Measurements from ENCODE around the gene OSBP2.
"Not testable (repeated sequence)": the region's sequence is repeated elsewhere in the genome, so short reads cannot be mapped to it uniquely, and the experiment has no call there.

Gene OSBP2

DNA sequence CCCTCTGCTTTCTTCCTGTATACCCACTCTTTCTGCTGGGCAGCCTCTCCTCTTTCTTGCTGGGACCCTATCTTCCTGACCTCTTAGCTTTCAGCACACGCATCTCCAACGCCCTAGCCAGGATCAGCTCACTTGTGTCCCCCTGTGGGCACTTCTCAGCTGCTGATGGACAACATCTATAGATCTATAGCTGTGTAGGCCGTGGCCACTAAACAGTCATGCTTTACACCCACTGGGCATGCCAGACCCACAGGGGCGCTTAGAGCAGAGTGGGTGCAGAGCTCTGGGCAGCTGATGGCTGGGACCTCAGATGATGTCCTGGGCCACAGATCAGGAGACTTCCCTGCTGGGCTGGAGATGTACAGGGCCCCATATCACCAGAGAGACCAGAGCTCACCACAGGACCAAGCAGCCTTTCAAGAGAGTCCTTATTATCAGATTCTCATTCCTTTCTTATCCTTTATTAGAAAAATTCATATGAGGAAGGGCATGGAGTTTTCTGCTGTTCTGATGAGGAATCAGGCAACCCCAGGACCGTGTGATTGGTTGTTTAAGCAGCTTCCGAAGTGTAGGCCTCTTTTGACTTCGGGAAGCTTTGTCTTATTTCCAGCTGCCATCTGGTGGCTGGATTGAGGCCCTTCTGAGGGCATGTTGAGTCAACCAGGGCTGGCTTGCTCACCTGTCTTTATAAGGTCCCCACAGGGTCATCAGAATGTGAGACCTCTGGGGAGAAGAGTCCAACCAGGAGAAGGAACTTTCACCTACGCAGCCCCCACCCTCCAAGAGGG, 60.5 kb downstream of the OSBP2 start:
- H3K27me3 ChIP-seq (ENCODE audit: control insufficient read depth, insufficient read depth, low read length, poor library complexity, severe bottlenecking), result no peaks in the 10 kb centered on the region
- H3K9me3 ChIP-seq (ENCODE audit: control insufficient read depth, low read length), result no peaks in the 10 kb centered on the region
- H3K36me3 ChIP-seq (ENCODE audit: control insufficient read depth, insufficient read depth, low read length), result no peaks in the 10 kb centered on the region
- 54 to 63% methylated on average over 8 of the region's 8 CpGs for WGBS, 2 experiments
- no peaks in the 10 kb centered on the region for H3K4me1 ChIP-seq (ENCODE audit: control insufficient read depth, insufficient read depth, low read length)
- H3K27ac ChIP-seq (ENCODE audit: insufficient read depth, low read depth, low read length, poor library complexity, severe bottlenecking), result no peak overlapping the region
- H3K4me3 ChIP-seq (ENCODE audit: insufficient read depth, low read depth, low read length), result no peak overlapping the region

DNA sequence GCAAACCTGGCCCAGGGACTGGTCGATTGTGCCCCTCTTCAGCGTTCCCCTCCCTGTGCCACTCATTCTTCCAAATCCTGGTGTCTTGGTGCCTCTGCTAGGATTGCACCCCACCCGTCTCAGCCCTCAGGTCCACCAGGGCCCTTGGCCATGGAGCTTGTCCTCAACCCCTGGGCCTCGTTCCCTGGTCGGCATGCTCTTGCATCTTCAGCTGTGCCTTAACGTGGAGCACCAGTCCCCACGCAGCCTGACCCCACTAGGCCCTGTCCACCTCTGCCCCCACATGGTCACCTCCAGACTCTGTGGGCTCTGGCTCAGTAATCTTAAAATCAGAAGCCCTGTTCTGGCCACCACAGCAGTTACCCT, 61.1 kb downstream of the OSBP2 start:
- Histone ChIP-seq H3K27me3 (ENCODE audit: control insufficient read depth, insufficient read depth, low read length, poor library complexity, severe bottlenecking) (no peaks in the 10 kb centered on the region), H3K4me1 (ENCODE audit: control insufficient read depth, insufficient read depth, low read length) (no peaks in the 10 kb centered on the region), H3K4me3 (ENCODE audit: insufficient read depth, low read depth, low read length) (no peak overlapping the region), H3K27ac (ENCODE audit: insufficient read depth, low read depth, low read length, poor library complexity, severe bottlenecking) (no peak overlapping the region), H3K36me3 (ENCODE audit: control insufficient read depth, insufficient read depth, low read length) (no peaks in the 10 kb centered on the region), H3K9me3 (ENCODE audit: control insufficient read depth, low read length) (no peaks in the 10 kb centered on the region)
- WGBS, 2 experiments, result 87 to 90% methylated on average over 7 of the region's 7 CpGs

DNA sequence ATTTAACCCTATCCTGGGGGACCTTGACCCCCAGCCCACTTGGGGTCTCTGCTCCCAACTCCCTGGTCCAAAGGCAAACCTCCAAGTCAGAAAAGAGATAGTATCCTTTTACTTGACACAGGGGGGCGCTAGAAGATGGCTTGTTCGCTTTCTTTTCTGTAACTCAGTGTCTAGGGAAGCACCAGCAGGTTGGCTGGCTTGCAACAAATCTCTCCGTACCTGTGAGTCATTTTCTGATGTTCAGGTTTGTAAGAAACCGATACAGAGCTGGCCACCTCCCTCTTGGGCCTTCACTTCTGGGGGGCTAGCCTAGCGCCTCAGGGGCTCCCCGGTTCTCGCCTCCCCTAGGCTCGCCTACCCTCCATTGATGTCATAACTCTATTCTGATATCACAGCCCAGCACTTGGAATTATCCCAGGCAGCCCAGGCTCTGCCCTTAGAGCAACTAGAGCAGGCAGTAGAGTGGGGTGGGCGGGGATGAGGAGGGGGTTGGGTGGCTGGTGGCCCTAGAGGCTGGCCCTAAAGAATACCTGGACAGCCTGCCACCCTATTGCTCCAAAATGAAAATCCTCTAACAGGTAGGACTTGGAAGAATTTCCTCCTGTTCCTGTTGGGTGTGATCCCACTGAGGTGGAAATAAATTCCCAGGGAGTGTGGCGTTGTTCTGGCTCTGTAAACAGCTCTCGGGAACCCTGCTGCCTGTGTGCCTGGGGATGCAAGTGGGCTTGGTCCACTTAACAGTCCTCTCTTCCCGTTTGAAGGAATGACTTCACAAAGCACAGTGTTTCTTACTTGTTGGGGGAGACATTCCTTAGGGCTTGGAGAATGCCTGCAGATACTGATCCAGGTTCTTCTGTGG, 69.4 kb downstream of the OSBP2 start:
- H3K27me3 ChIP-seq (ENCODE audit: control insufficient read depth, insufficient read depth, low read length, poor library complexity, severe bottlenecking), result no peaks in the 10 kb centered on the region
- H3K27ac ChIP-seq (ENCODE audit: insufficient read depth, low read depth, low read length, poor library complexity, severe bottlenecking), result no peak overlapping the region
- no peaks in the 10 kb centered on the region for H3K9me3 ChIP-seq (ENCODE audit: control insufficient read depth, low read length)
- H3K4me1 ChIP-seq (ENCODE audit: control insufficient read depth, insufficient read depth, low read length), result no peaks in the 10 kb centered on the region
- 53 to 54% methylated on average over 12 of the region's 12 CpGs for WGBS, 2 experiments
- no peak overlapping the region for H3K4me3 ChIP-seq (ENCODE audit: insufficient read depth, low read depth, low read length)
- no peaks in the 10 kb centered on the region for H3K36me3 ChIP-seq (ENCODE audit: control insufficient read depth, insufficient read depth, low read length)

DNA sequence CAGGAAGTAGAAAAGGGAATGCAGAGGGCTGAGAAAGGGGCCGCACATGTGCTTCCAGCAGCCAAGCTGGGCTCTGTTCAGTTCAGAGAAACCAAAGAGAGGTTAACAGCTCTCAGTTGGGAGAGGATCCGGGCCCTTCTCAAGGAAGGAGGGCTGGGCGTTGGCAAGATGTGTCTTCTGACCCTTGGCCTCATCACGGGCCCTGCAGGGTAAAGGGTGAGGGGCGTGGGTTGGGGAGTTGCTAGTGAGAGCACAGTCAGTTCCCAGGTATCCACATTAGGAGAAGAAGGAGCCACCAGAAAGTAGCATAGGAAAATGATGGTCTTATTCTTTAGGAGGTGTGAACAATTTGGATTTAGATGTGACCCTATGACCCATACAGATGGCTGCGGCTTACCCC, 73.0 kb downstream of the OSBP2 start:
- WGBS, 2 experiments, result 87 to 90% methylated on average over 6 of the region's 6 CpGs
- Histone ChIP-seq H3K4me1 (ENCODE audit: control insufficient read depth, insufficient read depth, low read length) (no peaks in the 10 kb centered on the region), H3K4me3 (ENCODE audit: insufficient read depth, low read depth, low read length) (no peak overlapping the region), H3K27me3 (ENCODE audit: control insufficient read depth, insufficient read depth, low read length, poor library complexity, severe bottlenecking) (no peaks in the 10 kb centered on the region), H3K27ac (ENCODE audit: insufficient read depth, low read depth, low read length, poor library complexity, severe bottlenecking) (no peak overlapping the region), H3K9me3 (ENCODE audit: control insufficient read depth, low read length) (no peaks in the 10 kb centered on the region), H3K36me3 (ENCODE audit: control insufficient read depth, insufficient read depth, low read length) (no peaks in the 10 kb centered on the region)

DNA sequence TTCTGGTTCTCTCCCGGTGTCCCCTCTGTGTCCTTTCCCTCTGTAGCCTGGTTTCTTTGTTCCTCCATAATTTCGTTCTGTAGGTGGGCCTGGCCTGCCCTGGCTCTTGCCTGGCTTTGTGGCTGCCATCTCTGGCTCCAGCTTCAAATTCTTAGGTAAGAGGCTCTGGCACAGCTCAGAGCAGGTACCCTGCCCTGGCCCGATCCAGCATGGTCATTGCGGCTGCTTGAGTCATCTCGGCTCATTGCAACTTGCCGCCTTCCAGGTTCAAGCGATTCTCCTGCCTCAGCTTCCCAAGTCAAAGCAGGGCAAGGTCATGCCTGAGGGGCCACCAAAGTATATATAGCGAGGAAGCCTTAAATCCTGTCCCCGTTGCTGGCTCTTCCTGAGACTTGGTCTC, 76.0 kb downstream of the OSBP2 start:
- Histone ChIP-seq H3K27me3 (ENCODE audit: control insufficient read depth, insufficient read depth, low read length, poor library complexity, severe bottlenecking) (no peaks in the 10 kb centered on the region), H3K9me3 (ENCODE audit: control insufficient read depth, low read length) (no peaks in the 10 kb centered on the region), H3K4me3 (ENCODE audit: insufficient read depth, low read depth, low read length) (no peak overlapping the region), H3K36me3 (ENCODE audit: control insufficient read depth, insufficient read depth, low read length) (no peaks in the 10 kb centered on the region), H3K4me1 (ENCODE audit: control insufficient read depth, insufficient read depth, low read length) (no peaks in the 10 kb centered on the region), H3K27ac (ENCODE audit: insufficient read depth, low read depth, low read length, poor library complexity, severe bottlenecking) (no peak overlapping the region)
- 94% methylated on average over 9 of the region's 9 CpGs for WGBS, 2 experiments

- Histone ChIP-seq H3K27ac (ENCODE audit: insufficient read depth, low read depth, low read length, poor library complexity, severe bottlenecking) (no peak overlapping the region), H3K27me3 (ENCODE audit: control insufficient read depth, insufficient read depth, low read length, poor library complexity, severe bottlenecking) (no peaks in the 10 kb centered on the region), H3K4me1 (ENCODE audit: control insufficient read depth, insufficient read depth, low read length) (no peaks in the 10 kb centered on the region), H3K4me3 (ENCODE audit: insufficient read depth, low read depth, low read length) (no peak overlapping the region), H3K36me3 (ENCODE audit: control insufficient read depth, insufficient read depth, low read length) (no peaks in the 10 kb centered on the region), H3K9me3 (ENCODE audit: control insufficient read depth, low read length) (no peaks in the 10 kb centered on the region)
- WGBS, 2 experiments, result 90 to 91% methylated on average over 5 of the region's 5 CpGs
Observed at GRCh38 chr22:30773919-30774318, 79.2 kb downstream of the OSBP2 start.

DNA sequence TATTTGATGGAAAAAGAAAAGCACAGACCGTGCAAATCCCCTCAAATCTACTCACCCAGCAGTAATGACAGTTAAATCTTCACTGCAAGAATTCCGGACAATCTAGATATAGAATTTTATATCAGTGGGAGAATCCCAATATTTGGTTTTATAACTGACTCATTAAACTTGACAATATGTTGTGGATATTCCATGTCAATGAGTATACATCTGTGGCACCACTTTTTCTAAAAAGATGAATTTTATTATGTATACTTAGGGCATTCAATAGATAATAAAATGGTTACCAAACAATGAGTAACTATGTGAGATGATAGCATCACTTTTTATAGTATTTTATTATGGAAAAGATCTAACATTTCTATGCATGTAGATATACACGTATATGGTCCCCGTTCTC, 79.9 kb downstream of the OSBP2 start:
- no peaks in the 10 kb centered on the region for H3K27me3 ChIP-seq (ENCODE audit: control insufficient read depth, insufficient read depth, low read length, poor library complexity, severe bottlenecking)
- 96% methylated on average over 4 of the region's 4 CpGs; no CpG with 5 or more reads in 1 of the 2 experiments for WGBS, 2 experiments

DNA sequence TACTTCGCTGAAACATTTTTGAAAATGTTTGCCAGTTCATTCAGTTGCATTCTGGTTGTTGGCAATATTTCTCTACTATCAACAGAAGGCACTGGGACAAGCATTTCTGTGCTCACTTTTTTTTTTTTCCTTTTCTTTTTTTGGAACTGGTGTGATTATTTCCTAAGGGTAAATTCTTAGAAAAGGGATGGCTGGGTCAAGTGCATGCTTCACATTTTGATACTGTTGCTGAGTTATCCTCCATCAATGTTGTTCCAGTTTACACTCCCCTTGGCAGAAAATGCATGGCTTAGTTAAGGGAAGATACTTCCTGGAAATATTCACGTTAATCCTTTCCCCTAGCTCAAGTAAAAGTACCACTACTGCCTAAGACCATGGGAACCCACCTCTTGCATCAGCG, 81.8 kb downstream of the OSBP2 start:
- Histone ChIP-seq H3K4me3 (ENCODE audit: insufficient read depth, low read depth, low read length) (no peak overlapping the region), H3K27me3 (ENCODE audit: control insufficient read depth, insufficient read depth, low read length, poor library complexity, severe bottlenecking) (no peaks in the 10 kb centered on the region), H3K27ac (ENCODE audit: insufficient read depth, low read depth, low read length, poor library complexity, severe bottlenecking) (no peak overlapping the region), H3K4me1 (ENCODE audit: control insufficient read depth, insufficient read depth, low read length) (no peaks in the 10 kb centered on the region), H3K9me3 (ENCODE audit: control insufficient read depth, low read length) (no peaks in the 10 kb centered on the region), H3K36me3 (ENCODE audit: control insufficient read depth, insufficient read depth, low read length) (no peaks in the 10 kb centered on the region)
- WGBS, 2 experiments, result 95 to 98% methylated on average over 3 of the region's 3 CpGs

More for the DNA sequence above, 79.9 kb downstream of the OSBP2 start:
- Histone ChIP-seq H3K27ac (ENCODE audit: insufficient read depth, low read depth, low read length, poor library complexity, severe bottlenecking) (no peak overlapping the region), H3K4me3 (ENCODE audit: insufficient read depth, low read depth, low read length) (no peak overlapping the region), H3K36me3 (ENCODE audit: control insufficient read depth, insufficient read depth, low read length) (no peaks in the 10 kb centered on the region), H3K4me1 (ENCODE audit: control insufficient read depth, insufficient read depth, low read length) (no peaks in the 10 kb centered on the region), H3K9me3 (ENCODE audit: control insufficient read depth, low read length) (no peaks in the 10 kb centered on the region)

DNA sequence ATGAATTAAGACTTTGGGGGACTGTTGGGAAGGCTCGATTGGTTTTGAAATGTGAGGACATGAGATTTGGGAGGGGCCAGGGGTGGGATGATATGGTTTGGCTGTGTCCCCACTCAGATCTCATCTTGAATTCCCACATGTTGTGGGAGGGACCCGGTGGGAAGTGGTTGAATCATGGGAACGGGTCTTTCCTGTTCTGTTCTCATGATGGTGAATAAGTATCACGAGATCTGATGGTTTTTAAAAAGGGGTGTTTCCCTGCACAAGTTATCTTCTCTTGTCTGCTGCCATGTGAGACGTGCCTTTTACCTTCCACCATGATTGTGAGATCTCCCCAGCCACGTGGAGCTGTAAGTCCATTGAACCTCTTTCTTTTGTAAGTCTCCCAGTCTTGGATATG, 82.5 kb downstream of the OSBP2 start:
- not testable (repeated sequence) for H3K4me1 ChIP-seq (ENCODE audit: control insufficient read depth, insufficient read depth, low read length); H3K4me3 ChIP-seq (ENCODE audit: insufficient read depth, low read depth, low read length); H3K36me3 ChIP-seq (ENCODE audit: control insufficient read depth, insufficient read depth, low read length); H3K9me3 ChIP-seq (ENCODE audit: control insufficient read depth, low read length); H3K27me3 ChIP-seq (ENCODE audit: control insufficient read depth, insufficient read depth, low read length, poor library complexity, severe bottlenecking); H3K27ac ChIP-seq (ENCODE audit: insufficient read depth, low read depth, low read length, poor library complexity, severe bottlenecking)
- WGBS, 2 experiments, result 85 to 91% methylated on average over 6 of the region's 6 CpGs

DNA sequence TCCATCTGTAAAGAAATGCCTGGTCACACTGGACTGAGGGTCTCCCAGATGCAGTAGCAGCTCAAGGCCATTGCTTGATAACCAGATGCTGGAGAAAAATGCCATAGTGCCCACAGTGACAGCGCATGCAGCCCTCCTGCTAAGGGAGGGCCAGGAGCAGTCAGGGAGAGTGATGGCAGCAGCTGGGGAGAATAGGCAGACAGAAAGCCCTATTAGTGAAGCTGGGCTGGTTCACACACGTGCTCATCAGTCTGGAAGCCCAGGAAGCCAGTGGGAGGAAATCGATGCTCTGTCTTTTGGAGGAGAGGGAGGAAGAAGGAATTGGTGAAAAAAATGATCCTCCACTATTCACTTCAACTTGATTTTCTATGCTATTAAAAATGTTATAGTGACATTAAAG, 82.9 kb downstream of the OSBP2 start:
- no peaks in the 10 kb centered on the region for H3K9me3 ChIP-seq (ENCODE audit: control insufficient read depth, low read length)
- no peak overlapping the region for H3K4me3 ChIP-seq (ENCODE audit: insufficient read depth, low read depth, low read length)
- H3K27me3 ChIP-seq (ENCODE audit: control insufficient read depth, insufficient read depth, low read length, poor library complexity, severe bottlenecking), result no peaks in the 10 kb centered on the region
- H3K27ac ChIP-seq (ENCODE audit: insufficient read depth, low read depth, low read length, poor library complexity, severe bottlenecking), result no peak overlapping the region
- H3K4me1 ChIP-seq (ENCODE audit: control insufficient read depth, insufficient read depth, low read length), result no peaks in the 10 kb centered on the region
- H3K36me3 ChIP-seq (ENCODE audit: control insufficient read depth, insufficient read depth, low read length), result no peaks in the 10 kb centered on the region
- WGBS, 2 experiments, result 72 to 88% methylated on average over 2 to 3 of the region's 3 CpGs

Data from ectodermal cell (in vitro differentiated cells).